Stimulated activated CD4-positive, alpha-beta T cell treated with anti-CD3 and anti-CD28 coated beads, Interleukin-4, amount 100 ng/mL, for 4 hours (primary cell): Measurements from ENCODE around the gene SCYGR1.
A peak's percentile ranks its signal among the peaks of the same experiment; 100 is the strongest.

Experiments used
- DNase-seq, 2 experiments: peaks; one replicate each; pipeline ENCODE4 v3.0.0-alpha.2; 2020

Gene SCYGR1

DNA sequence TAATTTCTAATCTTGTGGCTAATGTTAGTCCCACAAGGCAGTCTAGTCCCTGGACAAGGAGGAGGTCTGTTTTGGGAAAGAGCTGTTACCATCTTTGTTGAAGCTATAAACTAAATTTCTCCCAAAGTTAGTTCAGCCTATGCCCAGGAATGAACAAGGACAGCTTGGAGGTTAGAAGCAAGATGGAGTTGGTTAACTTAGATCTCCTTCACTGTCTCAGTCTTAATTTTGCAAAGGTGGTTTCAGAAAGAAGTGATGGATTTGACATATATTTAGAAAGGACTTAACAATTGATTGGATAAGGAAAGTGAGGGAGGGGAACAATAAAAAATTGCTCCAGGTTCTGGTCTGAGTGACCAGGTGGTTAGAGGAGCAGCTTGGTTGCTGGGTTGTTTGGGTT lies 14.6 kb upstream of the SCYGR1 start:
- DNase-seq: no peak

- DNase-seq: no peak
Measured at GRCh38 chr2:227401550-227401949, 13.8 kb upstream of the SCYGR1 start.

GRCh38 chr2:227398684-227399670 lies 11.2 kb upstream of the SCYGR1 start:
- DNase-seq: no peak

GRCh38 chr2:227397562-227397961 lies 9.8 kb upstream of the SCYGR1 start:
- DNase-seq: no peak

DNA sequence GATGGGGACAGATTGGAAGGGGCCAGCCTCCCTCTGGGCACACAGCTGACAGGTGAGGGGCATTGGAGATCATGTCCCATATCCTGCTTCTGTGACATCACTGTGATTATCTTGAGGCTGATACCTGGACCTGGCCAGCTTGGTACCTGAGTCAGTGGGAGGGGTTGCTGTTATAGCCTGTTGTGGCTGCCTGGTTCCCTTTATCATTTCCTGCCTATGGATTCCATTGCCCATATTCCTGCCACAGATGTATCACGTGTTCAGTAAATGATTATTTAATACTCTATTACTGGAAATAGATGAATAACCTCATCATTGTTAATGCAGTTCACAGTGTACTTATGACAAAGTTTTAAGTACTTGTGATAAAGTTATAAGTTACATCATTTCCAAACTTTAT lies 7.8 kb upstream of the SCYGR1 start:
- DNase-seq: no peak

- no peak for DNase-seq
Measured at GRCh38 chr2:227394401-227394800, 6.7 kb upstream of the SCYGR1 start.

DNA sequence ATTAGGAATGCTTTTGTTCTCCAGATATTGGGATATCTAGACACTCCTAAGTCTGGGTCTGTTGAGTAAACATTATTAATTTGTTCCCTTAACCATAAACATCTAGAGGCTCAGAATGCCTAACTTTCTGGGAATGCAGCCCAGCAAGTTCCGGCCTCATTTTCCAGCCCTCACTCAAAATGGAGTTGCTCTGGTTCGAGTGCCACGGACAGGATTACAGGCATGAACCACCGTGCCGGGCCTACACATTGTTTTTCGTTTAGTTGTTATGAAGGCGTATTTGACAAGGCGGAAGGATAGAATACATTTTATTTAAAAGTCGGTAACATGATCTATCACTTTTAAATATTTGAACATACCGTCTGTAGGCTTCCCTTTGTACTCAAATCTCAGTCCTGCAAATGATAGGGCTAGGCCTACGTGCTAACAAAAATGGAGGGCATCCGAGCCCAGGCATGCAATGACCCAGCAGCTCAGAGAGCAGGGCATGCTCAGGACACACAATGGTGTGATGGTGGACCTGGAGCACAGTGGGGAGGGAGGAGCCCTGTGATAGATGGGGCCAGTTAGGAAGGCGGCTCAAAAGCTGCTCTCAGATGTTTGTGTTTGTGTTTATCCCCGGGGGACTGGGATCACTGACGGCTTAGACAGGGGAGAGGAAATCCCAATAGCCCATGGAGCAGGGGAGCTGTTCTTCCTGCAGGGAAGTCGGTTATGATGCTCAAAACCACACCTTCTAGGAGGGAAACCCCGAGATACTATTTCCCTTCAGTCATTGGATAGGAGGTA lies 2.9 kb upstream of the SCYGR1 start:
- no peak for DNase-seq

GRCh38 chr2:227389661-227390060 lies 1.9 kb upstream of the SCYGR1 start:
- no peak for DNase-seq

DNA sequence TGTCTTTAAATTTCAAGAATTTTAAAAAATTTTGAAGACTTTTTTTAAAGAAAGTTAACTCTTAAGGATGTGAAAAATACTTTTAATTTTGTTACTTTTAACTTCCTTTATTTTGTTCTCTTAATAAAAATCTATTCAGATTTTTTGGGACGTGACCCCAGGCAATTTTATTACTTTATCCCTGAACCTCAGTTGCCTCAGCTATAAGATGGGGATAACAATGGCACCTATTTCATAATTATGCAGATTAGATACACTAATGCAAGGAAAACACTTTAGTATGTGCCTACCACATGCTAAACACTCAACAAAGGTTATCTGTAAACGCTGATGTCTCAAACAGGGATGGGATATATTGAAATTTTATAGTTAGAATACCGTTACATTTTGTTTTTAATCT lies 1.5 kb upstream of the SCYGR1 start:
- no peak for DNase-seq

- no peak for DNase-seq
Measured at GRCh38 chr2:227388537-227389011, 825 bp upstream of the SCYGR1 start.

DNA sequence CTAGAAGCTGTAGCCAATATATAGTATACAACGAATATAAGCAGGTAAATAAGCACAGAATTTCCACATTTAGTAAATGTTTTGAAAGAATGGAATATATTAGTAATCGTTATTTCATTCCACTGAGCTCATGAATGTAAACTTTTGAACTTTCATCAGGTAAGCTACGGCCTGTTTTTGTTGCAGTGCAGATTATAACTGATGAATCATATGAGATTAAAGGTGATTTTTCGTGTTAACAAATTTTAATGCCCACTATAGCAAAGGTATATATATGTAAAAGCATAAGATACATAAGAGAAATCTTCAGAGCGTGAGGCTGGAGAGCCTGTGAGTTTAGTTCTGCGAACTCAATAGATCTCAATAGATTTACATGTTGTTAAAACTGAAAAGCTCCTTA lies 1.1 kb downstream of the SCYGR1 start:
- DNase-seq: no peak

- DNase-seq: no peak
Measured at GRCh38 chr2:227383686-227384085, 4.1 kb downstream of the SCYGR1 start.

GRCh38 chr2:227382241-227382835 lies 5.4 kb downstream of the SCYGR1 start:
- DNase-seq: peak in 1 of 2 experiments; percentile 61

DNA sequence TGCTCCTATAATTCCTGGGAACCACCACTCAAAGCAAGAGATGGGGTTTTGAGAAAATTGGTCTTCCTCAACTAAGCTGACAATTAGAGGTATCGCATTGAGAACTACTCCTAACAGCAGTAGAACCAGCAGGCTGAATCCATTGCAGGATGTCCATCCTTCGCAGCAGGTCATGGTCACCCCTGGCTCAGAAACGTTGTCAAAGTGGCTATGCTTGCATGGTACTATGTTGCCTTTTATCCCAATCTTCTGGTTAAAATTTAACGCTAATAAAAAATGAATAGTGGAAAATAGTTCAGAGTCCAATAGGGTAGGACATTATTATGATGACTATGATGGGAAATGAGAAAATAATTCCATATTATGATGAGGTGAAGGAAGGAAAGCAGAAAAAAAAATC lies 8.7 kb downstream of the SCYGR1 start, which contains the start of gene TM4SF20:
TSS of gene TM4SF20 (minus strand) at position 212 of the 400 bp plus-strand sequence. CDS start at position 174, 38 bp downstream.
- no peak for DNase-seq

DNA sequence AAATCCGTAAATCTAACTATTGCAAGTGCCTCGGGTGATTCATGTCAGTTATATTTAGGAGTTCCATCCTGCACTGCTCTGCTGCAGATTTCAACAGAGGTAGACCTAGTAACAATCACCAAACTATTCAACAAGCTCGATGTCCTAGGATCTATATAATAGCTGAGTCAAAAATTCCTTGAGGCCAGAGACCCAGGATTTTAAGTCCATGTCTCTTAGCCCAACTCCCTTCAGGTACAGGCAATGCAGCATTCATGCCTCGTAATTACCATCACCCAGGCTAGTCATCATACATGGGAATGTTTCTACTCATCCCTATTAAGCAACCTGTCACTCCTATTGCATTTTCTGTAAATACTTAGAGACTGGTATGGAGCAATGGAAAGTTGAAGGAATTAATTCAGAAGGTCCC lies 9.4 kb downstream of the SCYGR1 start:
- no peak for DNase-seq

DNA sequence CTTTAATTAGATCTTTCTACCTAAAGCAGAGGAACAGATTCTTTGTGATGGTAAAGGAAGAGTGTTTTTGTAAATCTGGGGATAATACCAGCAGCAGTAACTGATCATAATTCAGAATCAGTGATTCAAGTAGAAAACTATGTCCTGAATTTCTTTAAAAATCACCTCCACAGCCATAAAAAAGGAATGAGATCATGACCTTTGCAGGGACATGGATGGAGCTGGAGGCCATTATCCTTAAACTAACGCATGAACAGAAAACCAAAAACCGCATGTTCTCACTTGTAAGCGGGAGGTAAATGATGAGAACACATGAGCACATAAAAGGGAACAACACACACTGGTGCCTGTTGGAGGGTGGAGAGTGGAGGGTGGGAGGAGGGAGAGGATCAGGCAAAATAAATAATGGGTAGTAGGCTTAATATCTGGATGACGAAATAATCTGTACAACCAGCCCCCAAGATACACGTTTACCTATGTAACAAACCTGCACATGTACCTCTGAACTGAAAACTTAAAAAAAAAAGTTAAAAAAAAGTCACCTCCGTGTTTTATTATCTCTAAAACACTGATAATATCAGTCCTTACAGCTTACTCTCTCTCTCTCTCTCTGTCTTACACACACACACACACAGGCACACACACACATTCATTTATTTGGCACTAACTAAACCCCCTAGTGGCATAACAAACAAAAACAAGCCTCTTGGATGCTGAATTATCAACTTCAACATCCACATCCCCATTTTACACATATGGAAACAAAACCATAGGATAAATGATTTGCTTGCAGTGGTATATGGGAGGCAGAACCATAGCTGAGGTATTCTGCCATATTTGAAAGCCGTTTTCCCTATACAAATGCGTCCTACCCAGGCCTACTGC lies 10.0 kb downstream of the SCYGR1 start:
- no peak for DNase-seq

DNA sequence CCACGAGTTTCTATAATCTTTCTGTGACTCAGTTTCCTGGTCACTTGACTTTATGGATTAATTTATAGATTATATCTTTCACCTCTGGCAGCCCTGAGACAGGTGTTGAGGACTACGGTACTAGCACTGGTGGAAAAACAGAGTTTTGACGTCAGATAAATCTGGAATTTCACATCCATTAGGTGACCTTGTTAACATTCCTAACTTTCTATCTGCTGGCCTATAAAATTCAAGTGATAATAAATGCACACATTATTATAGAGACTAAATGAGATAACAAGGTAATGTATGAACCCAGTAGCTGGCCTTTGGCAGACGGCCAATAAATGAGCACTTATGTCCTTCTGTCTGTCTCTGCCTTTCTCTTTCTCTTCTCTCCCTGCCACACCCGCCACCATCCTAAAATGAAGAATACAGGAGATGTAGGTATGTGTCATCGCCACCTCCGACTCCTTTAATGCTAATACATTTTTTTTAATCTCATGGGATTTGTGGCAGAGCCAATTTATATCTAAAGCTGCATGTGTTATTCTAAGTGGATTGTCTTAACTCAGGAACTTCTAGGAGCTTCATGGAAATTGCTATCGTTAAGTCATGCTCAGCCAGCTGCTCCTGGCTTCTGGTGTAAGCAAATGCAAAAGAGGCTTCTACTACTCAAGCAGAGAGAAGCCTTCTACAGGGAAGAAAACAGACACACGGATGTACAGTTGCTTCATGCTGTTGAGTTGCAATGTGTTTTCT lies 10.9 kb downstream of the SCYGR1 start:
- DNase-seq: no peak

GRCh38 chr2:227374158-227374557 lies 13.6 kb downstream of the SCYGR1 start:
- DNase-seq: peak in 1 of 2 experiments; percentile 36

DNA sequence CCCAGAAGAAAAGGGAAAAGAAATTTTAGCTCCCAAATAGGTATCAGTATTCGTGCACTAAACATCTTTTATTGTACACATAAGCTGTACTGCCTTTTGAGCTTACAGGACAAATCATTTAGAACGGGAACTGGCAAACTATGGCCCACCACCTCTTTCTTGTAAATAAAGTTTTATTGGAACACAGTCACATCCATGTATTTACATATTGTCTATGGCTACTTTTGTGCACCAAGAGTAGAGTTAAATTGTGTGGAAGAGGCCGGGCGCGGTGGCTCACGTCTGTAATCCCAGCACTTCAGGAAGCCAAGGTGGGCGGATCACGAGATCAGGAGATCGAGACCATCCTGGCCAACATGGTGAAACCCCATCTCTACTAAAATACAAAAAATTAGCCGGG lies 14.4 kb downstream of the SCYGR1 start:
- no peak for DNase-seq

- no peak for DNase-seq
Measured at GRCh38 chr2:227370791-227371312, 16.9 kb downstream of the SCYGR1 start.

- DNase-seq: no peak
Measured at GRCh38 chr2:227370092-227370491, 17.7 kb downstream of the SCYGR1 start.
